PFSK-1 (cell line): Measurements from ENCODE around the gene CER1.

ENCODE experiments used
- POLR2AphosphoS5 ChIP-seq: IDR thresholded peaks from 2 replicates; pipeline ENCODE4 v1.6.1; 2012; ENCODE audit warnings: low read depth, mild to moderate bottlenecking, control low read depth, low read length, moderate library complexity
- SIN3A ChIP-seq: IDR thresholded peaks from 2 replicates; pipeline ENCODE4 v1.6.1; 2012; ENCODE audit warnings: mild to moderate bottlenecking, low read length, moderate library complexity, borderline replicate concordance; ENCODE audit not compliant: insufficient read depth
- TAF1 ChIP-seq: IDR thresholded peaks from 2 replicates; pipeline ENCODE4 v1.6.1; 2012; ENCODE audit warnings: low read length, control low read depth, borderline replicate concordance; ENCODE audit not compliant: insufficient read depth
- TF ChIP-seq, protein P1 (sequence below), 2 experiments: IDR thresholded peaks; 2 replicates each; pipeline versions ENCODE4 v1.6.1 to v1.8.0; 2011 to 2012; ENCODE audit warnings: low read depth in 2 of 2, low read length in 2 of 2, control low read depth in 1 of 2, inconsistent platforms in 1 of 2, mild to moderate bottlenecking in 1 of 2, moderate library complexity in 1 of 2; ENCODE audit not compliant: insufficient read depth in 1 of 2

DNA sequence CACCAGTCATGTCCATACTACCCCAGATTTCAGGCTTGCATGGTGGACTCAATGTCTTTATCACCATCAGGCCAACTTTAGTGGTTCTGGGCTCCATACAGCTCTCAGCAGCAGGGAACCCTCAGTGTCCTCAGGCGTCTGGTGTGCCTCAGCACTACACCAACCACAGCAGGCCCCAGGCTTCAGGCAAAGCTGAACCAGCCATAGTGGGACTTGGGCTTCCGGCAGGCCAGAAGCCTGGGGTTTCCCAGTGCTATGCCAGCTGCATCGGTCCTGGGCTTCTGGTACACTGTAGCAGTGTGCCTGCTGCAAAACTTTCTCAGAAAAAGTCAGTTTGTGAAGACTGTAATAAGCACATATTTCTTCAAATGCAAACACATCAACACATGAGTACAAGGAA lies 18.3 kb downstream of the CER1 start:
- no peak for TF ChIP-seq SIN3A
- TF ChIP-seq, protein P1, sequence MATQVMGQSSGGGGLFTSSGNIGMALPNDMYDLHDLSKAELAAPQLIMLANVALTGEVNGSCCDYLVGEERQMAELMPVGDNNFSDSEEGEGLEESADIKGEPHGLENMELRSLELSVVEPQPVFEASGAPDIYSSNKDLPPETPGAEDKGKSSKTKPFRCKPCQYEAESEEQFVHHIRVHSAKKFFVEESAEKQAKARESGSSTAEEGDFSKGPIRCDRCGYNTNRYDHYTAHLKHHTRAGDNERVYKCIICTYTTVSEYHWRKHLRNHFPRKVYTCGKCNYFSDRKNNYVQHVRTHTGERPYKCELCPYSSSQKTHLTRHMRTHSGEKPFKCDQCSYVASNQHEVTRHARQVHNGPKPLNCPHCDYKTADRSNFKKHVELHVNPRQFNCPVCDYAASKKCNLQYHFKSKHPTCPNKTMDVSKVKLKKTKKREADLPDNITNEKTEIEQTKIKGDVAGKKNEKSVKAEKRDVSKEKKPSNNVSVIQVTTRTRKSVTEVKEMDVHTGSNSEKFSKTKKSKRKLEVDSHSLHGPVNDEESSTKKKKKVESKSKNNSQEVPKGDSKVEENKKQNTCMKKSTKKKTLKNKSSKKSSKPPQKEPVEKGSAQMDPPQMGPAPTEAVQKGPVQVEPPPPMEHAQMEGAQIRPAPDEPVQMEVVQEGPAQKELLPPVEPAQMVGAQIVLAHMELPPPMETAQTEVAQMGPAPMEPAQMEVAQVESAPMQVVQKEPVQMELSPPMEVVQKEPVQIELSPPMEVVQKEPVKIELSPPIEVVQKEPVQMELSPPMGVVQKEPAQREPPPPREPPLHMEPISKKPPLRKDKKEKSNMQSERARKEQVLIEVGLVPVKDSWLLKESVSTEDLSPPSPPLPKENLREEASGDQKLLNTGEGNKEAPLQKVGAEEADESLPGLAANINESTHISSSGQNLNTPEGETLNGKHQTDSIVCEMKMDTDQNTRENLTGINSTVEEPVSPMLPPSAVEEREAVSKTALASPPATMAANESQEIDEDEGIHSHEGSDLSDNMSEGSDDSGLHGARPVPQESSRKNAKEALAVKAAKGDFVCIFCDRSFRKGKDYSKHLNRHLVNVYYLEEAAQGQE (IDR thresholded peaks at IDR 0.05; ENCODE audit: insufficient read depth in 1 of 2, low read depth in 2 of 2, low read length in 2 of 2) = no peak
- no peak for TF ChIP-seq POLR2AphosphoS5
- TF ChIP-seq TAF1 = no peak
